ENCODE results near the gene WDFY2. TPM values are rescaled to one million over a fixed set of nuclear protein-coding genes. Genes with fewer than 3 reads are reported as not detected.
"Not testable (repeated sequence)": the region's sequence is repeated elsewhere in the genome, so short reads cannot be mapped to it uniquely, and the experiment has no call there.

The WDFY2 gene
- total RNA-seq, 1 experiment from 2014 or later: 6.0 TPM

DNA sequence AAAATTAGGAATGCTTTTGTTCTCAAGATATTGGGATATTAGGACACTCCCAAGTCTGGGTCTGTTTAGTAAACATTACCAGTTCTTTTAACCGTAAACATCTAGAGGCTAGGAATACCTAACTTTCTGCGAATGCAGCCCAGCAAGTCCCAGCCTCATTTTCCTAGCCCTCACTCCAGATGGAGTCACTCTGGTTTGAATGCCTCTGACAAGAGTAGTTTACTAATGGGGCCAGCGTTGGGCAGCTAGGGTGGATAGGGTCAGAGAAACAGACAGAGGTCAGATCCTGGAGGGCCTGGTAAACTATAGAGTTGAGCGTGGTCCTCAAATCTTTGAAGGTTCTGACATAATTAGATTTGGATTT, 53.6 kb downstream of the WDFY2 start:
- peaks cover 61% of the 10 kb centered on the region for H3K4me1 ChIP-seq (replicated peaks)
- no peaks in the 10 kb centered on the region for H3K9me3 ChIP-seq (replicated peaks)
- H3K27ac ChIP-seq: peak overlapping the region; percentile 31; the same call in 1 of the 2 replicates
- DNase-seq (ENCODE audit: low read depth in 1 of 2, low spot score in 2 of 2): no peak
- H3K36me3 ChIP-seq: no peaks in the 10 kb centered on the region
- no peak overlapping the region for H3K4me3 ChIP-seq
- no peaks in the 10 kb centered on the region for H3K27me3 ChIP-seq (replicated peaks)

DNA sequence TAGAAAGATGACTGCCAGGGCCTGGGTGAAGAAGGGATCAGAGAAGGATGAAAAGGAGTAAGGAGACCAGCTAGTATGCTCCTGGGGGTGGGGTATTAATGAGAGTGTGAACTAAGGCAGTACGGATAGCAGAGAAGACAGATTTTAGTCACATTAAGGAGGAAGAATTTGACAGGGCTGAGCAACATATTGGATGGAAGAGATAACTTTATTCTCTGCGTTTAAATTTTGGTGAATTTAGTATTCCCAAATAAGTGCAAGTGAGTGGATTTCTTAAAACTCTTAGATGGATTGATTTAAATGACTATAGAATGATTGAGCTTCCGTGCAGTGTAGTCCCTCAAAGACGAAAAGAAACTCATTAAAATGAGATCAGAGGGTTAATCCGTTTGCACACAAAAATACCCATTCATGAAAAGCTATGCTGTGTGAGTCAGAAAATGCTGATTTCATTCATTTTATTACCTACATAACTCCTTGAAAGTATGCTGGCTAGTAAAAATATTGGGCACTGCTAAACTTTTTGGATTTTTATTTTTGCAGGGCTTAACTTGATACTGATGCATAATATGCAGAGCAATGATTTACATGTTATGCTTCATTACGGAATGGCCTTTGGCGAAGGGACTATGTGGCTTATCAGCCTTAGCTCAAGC, 54.1 kb downstream of the WDFY2 start:
- peak overlapping the region; percentile 31; the same call in 1 of the 2 replicates for H3K27ac ChIP-seq
- no peaks in the 10 kb centered on the region for H3K36me3 ChIP-seq
- H3K9me3 ChIP-seq (replicated peaks): no peaks in the 10 kb centered on the region
- H3K4me3 ChIP-seq: no peak overlapping the region
- peaks cover 59% of the 10 kb centered on the region for H3K4me1 ChIP-seq (replicated peaks)
- H3K27me3 ChIP-seq (replicated peaks): no peaks in the 10 kb centered on the region
- DNase-seq (ENCODE audit: low read depth in 1 of 2, low spot score in 2 of 2): peak in 1 of 2 experiments; percentile 34

DNA sequence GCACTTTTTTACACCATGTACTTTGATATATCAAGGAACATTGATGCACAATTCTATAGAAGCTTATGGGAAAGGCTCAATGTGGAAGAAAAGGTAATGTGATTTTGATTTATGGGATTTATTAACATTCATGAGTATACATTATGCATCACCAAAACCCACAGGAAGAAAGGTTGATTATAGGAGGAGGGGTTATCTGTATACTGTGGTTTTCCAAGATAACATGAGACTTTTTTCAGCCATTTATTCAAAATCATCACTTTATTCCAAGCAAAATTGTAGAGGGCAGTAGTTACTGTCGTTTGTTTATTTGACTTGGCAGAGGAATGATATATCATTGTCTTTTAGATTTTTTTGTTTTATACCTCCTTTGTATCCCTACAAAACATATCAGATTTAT, 54.9 kb downstream of the WDFY2 start:
- no peaks in the 10 kb centered on the region for H3K27me3 ChIP-seq (replicated peaks)
- H3K4me1 ChIP-seq (replicated peaks): peaks cover 64% of the 10 kb centered on the region
- H3K27ac ChIP-seq: no peak overlapping the region
- no peaks in the 10 kb centered on the region for H3K9me3 ChIP-seq (replicated peaks)
- H3K36me3 ChIP-seq: no peaks in the 10 kb centered on the region
- no peak overlapping the region for H3K4me3 ChIP-seq
- peak in 1 of 2 experiments; percentile 38 for DNase-seq (ENCODE audit: low read depth in 1 of 2, low spot score in 2 of 2)

- H3K9me3 ChIP-seq (replicated peaks); H3K36me3 ChIP-seq; H3K27ac ChIP-seq; DNase-seq (ENCODE audit: low read depth in 1 of 2, low spot score in 2 of 2); H3K27me3 ChIP-seq (replicated peaks); H3K4me3 ChIP-seq: not testable (repeated sequence)
- peaks cover 78% of the 10 kb centered on the region for H3K4me1 ChIP-seq (replicated peaks)
These were observed 56.4 kb downstream of the WDFY2 start for GRCh38 chr13:51640696-51641095.

DNA sequence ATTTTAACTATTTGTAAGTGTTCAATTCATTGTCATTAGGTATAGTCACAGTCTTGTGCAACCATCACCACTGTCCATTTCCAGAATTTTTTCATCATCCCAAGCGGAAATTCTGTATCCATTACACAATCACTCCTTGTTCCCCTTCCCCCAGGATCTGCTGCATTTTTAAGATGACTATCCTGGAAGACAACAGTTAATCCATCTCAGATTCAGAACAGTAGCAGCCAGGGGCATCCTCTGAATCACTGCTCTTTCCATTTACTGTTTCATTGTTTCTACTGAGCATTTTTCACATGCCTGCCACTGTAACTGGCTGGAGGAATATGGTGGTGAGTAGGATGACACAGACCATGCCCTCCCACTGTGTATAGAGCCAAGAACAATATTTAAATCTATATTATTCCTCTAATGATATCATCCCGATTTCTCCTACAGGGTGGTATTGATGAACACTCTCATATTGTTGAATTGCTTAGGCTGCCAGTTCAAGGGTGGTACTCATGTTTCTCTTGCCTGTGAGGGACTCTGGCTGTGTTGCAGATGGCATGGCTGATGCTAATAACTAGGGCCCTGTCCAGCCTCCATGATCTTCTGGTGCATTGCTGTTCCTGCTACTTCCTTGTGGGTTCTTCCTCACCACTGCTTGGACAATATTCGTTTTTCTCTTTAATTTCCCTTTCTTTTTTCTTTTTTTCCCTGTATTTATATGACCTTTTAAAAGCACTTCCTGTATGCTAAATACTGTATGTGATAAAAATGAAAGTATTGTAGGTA, 59.0 kb downstream of the WDFY2 start:
- peak; percentile 81 to 91 for DNase-seq (ENCODE audit: low read depth in 1 of 2, low spot score in 2 of 2)

DNA sequence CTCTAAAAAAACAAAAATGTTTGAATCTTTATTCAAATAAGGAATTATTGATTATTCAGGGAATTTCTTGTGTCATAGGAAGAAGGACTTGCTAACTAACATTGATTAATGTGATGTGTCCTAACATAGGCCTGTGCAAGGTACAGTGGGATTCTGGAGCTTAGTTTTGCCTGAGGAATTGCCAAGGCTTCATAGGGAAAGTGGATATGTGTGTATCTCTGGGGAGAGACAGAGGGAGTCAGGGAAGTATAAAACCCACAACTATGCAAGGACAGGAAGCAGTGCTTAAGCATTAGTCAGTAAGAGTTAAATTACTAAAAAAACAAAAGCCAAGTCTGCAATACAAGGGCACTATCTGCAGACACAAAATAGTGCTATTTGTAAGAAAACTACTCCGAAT, 59.6 kb downstream of the WDFY2 start:
- Histone ChIP-seq H3K36me3 (peaks cover 5% of the 10 kb centered on the region; the same call in 1 of the 2 replicates), H3K27ac (peak overlapping the region; percentile 96)

More for the DNA sequence above, 59.0 kb downstream of the WDFY2 start:
- Histone ChIP-seq H3K4me1 (replicated peaks) (peaks cover 58% of the 10 kb centered on the region), H3K9me3 (replicated peaks) (no peaks in the 10 kb centered on the region), H3K27ac (peak overlapping the region; percentile 96), H3K4me3 (no peak overlapping the region), H3K36me3 (peaks cover 5% of the 10 kb centered on the region; the same call in 1 of the 2 replicates), H3K27me3 (replicated peaks) (no peaks in the 10 kb centered on the region)

GRCh38 chr13:51644654-51645053, 60.4 kb downstream of the WDFY2 start:
- Histone ChIP-seq H3K4me3 (no peak overlapping the region), H3K9me3 (replicated peaks) (no peaks in the 10 kb centered on the region), H3K27me3 (replicated peaks) (no peaks in the 10 kb centered on the region), H3K27ac (peak overlapping the region; percentile 96), H3K4me1 (replicated peaks) (peaks cover 44% of the 10 kb centered on the region), H3K36me3 (peaks cover 5% of the 10 kb centered on the region; the same call in 1 of the 2 replicates)
- DNase-seq (ENCODE audit: low read depth in 1 of 2, low spot score in 2 of 2): peak in 1 of 2 experiments; percentile 42

More for the DNA sequence above, 59.6 kb downstream of the WDFY2 start:
- peaks cover 52% of the 10 kb centered on the region for H3K4me1 ChIP-seq (replicated peaks)
- no peak overlapping the region for H3K4me3 ChIP-seq
- H3K9me3 ChIP-seq (replicated peaks): no peaks in the 10 kb centered on the region
- no peaks in the 10 kb centered on the region for H3K27me3 ChIP-seq (replicated peaks)
- peak; percentile 54 to 81 for DNase-seq (ENCODE audit: low read depth in 1 of 2, low spot score in 2 of 2)

GRCh38 chr13:51645154-51645650, 60.9 kb downstream of the WDFY2 start:
- peaks cover 5% of the 10 kb centered on the region; the same call in 1 of the 2 replicates for H3K36me3 ChIP-seq
- no peaks in the 10 kb centered on the region for H3K9me3 ChIP-seq (replicated peaks)
- peaks cover 41% of the 10 kb centered on the region for H3K4me1 ChIP-seq (replicated peaks)
- H3K27me3 ChIP-seq (replicated peaks): no peaks in the 10 kb centered on the region
- no peak overlapping the region for H3K4me3 ChIP-seq
- peak in 1 of 2 experiments; percentile 33 for DNase-seq (ENCODE audit: low read depth in 1 of 2, low spot score in 2 of 2)
- H3K27ac ChIP-seq: peak overlapping the region; percentile 96

- H3K9me3 ChIP-seq (replicated peaks): no peaks in the 10 kb centered on the region
- no peak for DNase-seq (ENCODE audit: low read depth in 1 of 2, low spot score in 2 of 2)
- H3K4me1 ChIP-seq (replicated peaks): peaks cover 38% of the 10 kb centered on the region
- H3K36me3 ChIP-seq: peaks cover 5% of the 10 kb centered on the region; the same call in 1 of the 2 replicates
- H3K27me3 ChIP-seq (replicated peaks): no peaks in the 10 kb centered on the region
- H3K27ac ChIP-seq: peak overlapping the region; percentile 96
- no peak overlapping the region for H3K4me3 ChIP-seq
These were observed 61.8 kb downstream of the WDFY2 start for GRCh38 chr13:51645761-51646670.

- H3K36me3 ChIP-seq: peaks cover 5% of the 10 kb centered on the region; the same call in 1 of the 2 replicates
These were observed 62.8 kb downstream of the WDFY2 start for GRCh38 chr13:51647067-51647466.

GRCh38 chr13:51652193-51652592, 67.9 kb downstream of the WDFY2 start:
- H3K27ac ChIP-seq; H3K27me3 ChIP-seq (replicated peaks): not testable (repeated sequence)

More at GRCh38 chr13:51647067-51647466, 62.8 kb downstream of the WDFY2 start:
- H3K9me3 ChIP-seq (replicated peaks): 0 out of 2 replicates have a peak, but pooled peaks cover 2% of the 10 kb centered on the region
- H3K27me3 ChIP-seq (replicated peaks): no peaks in the 10 kb centered on the region
- no peak overlapping the region for H3K27ac ChIP-seq
- no peak for DNase-seq (ENCODE audit: low read depth in 1 of 2, low spot score in 2 of 2)
- peaks cover 38% of the 10 kb centered on the region for H3K4me1 ChIP-seq (replicated peaks)
- H3K4me3 ChIP-seq: no peak overlapping the region

DNA sequence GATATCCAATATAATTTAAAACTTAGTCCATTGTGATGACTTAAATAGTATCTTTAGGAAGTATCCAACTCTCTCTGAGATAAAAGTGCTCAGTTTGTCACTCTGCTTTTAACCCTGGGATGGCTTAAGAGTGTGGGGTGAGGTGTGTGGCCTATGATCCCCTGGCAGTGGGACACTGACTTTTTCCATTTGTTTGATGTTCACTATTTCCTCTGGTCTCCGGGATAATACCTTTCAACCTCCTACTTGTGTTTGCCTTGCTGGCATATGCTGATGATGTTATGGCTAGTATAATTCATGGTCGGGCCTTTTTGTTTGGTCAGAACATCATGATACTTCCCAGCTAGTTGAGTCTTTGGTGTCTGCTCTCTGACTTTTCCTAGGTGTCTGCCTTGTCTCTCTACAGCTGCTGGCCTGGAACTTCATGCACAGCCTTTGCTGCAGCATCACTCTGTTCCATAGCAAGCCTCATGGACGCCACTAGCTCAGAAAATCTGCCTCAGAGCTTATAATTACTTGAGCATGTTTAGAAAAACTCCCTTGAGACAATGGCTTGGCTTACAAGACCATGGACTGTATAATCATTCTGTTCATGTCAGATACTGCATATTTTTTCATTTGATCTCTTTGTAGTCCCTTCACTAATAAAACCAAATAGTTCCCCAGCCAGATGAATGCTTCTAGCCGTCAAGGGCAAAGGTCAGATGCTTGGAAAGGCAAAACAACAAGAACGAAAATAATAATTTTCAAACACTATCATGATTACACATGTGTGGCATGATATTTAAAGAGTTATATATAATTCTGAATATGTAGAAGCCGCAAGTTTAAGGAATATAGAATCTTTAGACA, 75.2 kb downstream of the WDFY2 start:
- no peak for DNase-seq (ENCODE audit: low read depth in 1 of 2, low spot score in 2 of 2)

More at GRCh38 chr13:51652193-51652592, 67.9 kb downstream of the WDFY2 start:
- H3K36me3 ChIP-seq; H3K4me3 ChIP-seq; DNase-seq (ENCODE audit: low read depth in 1 of 2, low spot score in 2 of 2); H3K9me3 ChIP-seq (replicated peaks); H3K4me1 ChIP-seq (replicated peaks): not testable (repeated sequence)

More for the DNA sequence above, 75.2 kb downstream of the WDFY2 start:
- H3K4me1 ChIP-seq (replicated peaks): peaks cover 6% of the 10 kb centered on the region
- no peak overlapping the region for H3K4me3 ChIP-seq
- H3K36me3 ChIP-seq: peaks cover 10% of the 10 kb centered on the region
- H3K9me3 ChIP-seq (replicated peaks): no peaks in the 10 kb centered on the region
- no peak overlapping the region for H3K27ac ChIP-seq
- H3K27me3 ChIP-seq (replicated peaks): no peaks in the 10 kb centered on the region
